Retina (tissue), 1 donor: ENCODE data around the gene UFSP2.

Experiments
- DNase-seq: peaks from one replicate; pipeline ENCODE4 v3.0.0-alpha.2; 2016

The UFSP2 gene

DNA sequence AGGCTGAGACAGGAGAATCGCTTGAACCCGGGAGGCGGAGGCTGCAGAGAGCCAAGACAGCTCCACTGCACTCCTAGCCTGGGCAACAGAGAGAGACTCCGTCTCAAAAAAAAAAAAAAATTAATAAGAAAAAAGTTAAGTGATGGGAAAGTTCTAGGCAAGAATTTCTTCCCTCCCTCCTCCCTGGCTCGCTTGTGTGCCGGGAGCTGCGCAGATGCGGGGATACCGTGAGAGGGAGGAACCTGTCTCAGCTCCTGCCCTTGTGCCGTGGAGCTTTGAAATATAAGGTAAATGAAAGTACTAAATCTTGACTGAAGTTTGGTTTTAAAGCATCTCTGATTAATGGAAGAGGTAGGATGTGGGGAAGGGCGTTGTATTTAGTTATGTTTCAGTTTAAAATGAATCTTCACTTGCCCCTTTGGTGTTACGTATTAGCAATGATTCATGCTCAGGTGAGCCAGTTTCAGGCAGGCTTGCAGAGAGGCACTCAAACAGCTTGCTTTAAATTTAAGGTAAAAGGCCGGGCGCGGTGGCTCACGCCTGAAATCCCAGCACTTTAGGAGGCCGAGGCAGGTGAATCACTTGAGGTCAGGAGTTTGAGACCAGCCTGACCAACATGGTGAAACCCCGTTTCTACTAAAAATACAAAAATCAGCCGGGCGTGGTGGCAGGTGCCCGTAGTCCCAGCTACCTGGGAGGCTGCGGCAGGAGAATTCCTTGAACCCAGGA lies 1.4 kb upstream of the UFSP2 start:
- DNase-seq, result no peak

DNA sequence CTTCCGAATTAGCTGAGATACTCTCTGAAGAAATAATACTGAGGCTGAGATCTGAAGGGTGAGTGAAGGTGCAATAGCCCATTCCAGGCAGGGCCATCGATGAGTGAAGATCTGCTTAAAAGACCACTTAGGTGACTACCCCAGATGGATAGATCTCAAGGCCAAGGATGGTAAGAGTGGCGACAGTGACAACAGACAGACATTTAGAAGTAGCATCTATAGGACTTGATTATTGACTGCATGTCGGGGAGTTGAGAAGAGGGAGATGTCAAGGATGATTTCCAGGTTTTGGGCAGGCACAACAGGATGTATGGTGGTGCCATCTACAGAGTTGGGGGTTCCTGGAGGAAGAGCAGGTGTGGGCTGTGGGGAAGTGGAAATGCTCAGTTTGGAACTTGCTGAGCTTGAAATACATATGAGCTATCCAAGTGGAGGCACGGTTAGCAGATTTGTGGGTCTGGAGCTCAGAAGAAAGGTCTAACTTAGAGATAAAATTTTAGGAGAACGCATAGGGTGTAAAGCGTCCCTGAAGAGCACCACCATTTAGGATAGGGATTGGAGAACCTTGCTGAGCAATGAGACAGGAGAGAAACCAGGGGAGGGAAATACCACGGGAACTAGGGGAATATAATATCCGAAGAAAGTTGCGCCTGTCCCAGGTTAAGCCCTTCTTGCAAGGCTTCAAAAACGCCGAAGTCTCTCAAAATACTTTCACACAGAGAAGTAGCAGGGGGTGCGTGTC lies 688 bp downstream of the UFSP2 start:
- DNase-seq, result no peak

DNA sequence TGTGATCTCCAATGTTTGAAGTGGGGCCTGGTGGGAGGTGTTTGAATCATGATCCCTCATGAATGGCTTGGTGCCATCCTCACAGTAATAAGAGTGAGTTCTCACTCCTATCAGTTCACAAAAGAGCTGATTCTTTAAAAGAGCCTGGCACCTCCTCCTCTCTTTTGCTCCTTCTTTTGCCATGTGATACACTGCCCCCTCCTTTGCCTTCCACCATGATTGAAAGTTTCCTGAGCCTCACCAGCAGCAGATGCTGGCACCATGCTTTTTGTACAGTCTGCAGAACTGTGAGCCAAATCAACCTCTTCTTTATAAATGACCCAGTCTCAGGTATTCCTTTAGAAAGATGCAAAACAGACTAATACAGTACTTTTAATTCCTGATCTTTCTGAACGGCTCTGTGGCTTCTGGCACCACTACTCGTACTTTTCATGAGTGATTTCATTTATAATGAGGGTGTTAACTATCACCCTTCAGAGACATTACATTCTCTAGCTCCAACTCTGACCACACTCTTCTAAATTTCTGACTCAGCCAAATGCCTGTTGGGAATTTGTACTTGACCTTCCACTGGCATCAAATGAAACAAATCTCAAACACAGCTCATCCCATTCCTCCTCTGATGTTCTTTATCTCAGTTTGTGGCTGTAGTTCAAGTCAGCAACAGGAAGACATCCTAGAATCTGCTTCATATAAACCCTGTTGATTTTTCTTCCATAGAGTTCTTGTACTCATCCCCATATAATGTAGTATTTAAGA lies 4.2 kb downstream of the UFSP2 start:
- no peak for DNase-seq

DNA sequence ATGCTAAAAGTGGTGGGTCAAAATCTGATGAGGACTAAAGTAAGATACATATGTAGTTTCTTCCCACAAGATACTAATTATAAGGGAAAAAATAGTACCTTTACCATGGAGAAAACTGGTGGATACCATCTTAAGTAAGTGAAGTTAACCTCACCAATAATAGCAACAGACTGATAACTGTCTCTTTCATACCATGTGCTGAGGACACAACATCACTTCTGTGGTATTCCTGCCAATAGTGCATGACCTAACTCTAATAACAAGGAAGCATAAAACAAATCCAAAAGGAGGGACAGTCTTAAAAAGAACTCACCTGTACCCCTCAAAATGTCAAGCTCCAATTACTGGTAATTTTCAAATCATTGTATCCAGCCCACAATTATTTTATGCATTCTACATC lies 8.8 kb downstream of the UFSP2 start:
- no peak for DNase-seq

DNA sequence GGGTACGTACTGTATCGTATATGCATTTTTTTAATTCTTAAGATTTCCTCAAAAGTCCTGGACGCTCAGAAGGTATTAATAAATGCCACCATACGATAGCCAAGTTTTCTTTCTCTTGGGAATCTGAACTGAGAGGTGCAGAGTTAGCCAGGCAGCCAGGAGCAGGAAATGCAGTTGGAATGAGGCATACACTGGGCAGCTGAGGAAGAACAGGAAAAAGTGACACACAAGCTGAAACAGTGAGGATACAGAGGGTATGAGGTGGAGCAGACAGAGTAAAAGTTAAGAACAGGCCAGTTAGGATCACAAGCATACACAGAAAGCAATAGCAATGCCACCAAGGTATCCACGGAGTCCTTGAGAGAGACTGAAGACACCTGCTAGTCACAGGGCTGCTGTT lies 13.4 kb downstream of the UFSP2 start:
- no peak for DNase-seq

DNA sequence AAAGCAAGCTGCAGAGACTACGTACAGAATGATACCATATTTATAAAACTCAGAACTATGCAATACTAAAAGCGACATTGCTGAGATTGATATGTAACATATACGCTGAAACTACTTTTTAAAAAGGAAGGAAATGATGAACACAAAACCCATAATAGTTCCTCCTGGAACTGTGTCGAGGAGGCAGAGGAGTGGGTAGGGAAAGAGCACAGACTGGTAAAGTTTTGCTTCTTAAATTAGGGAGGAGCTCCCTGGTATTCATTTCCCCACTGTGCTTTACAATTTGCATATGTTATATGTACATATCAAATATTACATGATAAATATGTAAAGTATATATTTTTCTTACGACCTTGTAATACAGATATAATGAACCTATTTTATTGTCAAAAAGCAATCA lies 13.9 kb downstream of the UFSP2 start:
- no peak for DNase-seq

DNA sequence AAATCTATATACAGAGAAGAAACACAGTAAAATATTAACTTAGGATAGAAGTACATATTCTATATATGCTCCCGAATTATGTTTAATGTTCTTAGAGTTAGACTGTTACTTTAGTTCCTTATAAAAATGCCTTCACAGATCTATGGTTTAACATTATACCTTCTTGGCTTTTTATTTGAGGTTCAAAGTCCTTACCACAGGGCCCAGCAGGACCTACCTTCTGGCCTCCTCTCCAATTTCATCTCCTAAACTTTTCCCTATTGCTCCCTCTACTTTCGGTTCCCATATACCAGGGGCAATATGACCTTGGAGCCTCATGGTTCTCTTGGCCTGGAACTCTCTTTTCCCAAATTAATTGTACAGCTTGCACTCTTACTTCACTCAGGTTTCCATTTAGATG lies 17.3 kb downstream of the UFSP2 start:
- no peak for DNase-seq

DNA sequence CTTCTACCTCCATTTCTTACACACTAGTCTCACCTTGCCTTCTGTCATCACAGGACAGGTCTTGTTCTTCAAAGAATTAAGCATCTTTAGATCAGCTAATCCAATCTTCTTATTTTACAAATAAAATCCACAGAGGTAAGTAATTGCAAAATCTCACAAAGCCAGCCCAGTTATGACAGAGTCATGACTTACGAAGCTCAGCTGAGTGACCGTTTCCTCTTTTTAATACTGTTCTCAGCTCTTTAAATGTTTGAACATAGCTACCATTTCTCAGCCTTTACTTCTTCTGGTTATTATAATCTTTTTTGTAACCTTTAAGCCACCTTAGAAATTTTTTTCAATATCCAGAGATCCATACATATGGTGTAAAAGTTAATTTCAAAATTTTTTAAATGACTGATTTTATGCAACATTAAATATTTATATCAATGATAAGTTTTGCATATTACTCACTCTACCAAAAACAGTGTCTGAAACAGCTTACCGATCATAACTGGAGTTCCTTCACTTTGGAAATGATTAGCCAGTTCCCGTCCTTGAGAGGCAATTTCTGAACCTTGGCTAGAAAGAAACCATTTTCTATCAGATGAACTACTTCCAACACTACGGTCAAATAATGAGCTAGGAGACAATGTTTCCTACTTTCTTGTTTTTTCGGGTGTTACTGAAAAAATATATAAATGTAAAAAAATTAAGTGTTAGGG lies 20.3 kb downstream of the UFSP2 start:
- no peak for DNase-seq

DNA sequence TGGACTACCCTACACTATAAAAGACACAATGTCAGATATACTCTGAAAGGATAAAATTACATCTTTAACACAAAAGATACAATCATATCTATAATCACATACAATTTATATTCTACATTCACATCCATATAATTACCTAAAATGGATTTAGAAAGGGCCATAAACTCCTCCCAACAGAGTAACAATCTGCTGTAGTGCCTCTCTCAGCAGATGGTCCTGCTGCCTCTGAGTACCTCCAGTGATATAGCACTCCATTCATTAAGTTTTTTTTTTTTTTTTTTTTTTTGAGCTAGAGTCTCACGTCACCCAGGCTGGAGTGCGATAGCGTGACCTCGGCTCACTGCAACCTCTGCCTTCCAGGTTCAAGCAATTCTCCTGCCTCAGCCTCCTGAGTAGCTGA lies 21.7 kb downstream of the UFSP2 start:
- no peak for DNase-seq

DNA sequence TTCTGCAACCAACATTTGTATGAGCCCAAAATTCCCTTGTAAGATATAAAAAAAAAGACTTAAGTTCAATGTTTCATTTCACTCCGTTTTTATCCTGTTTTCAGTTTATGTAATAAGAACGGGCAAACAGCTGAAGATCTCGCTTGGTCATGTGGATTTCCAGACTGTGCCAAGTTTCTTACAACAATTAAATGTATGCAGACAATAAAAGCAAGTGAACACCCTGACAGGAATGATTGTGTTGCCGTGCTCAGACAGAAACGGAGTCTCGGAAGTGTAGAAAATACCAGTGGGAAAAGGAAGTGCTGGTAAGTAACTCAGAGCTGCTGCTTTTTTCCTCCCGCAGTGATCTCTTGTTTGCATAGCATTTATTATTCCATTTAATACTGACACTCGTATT lies 26.3 kb downstream of the UFSP2 start:
- no peak for DNase-seq

DNA sequence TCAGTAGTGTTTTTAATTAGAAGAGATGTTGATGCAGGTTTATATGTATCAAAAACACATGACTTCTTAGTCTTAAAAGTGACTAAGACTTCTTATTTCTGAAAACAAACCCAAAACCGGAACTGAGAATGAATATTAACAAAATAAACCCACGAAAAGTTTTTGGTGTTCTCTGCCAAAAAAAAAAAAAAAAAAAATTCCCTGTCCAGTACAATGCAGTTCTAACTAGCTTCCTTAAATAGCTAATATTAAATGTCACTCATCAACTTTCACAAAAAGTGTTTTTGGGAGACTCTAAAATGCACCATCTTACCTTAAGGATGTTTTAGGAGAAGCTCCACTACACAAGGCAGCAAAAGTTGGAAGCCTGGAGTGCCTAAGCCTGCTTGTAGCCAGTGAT lies 27.1 kb downstream of the UFSP2 start:
- DNase-seq, result no peak

DNA sequence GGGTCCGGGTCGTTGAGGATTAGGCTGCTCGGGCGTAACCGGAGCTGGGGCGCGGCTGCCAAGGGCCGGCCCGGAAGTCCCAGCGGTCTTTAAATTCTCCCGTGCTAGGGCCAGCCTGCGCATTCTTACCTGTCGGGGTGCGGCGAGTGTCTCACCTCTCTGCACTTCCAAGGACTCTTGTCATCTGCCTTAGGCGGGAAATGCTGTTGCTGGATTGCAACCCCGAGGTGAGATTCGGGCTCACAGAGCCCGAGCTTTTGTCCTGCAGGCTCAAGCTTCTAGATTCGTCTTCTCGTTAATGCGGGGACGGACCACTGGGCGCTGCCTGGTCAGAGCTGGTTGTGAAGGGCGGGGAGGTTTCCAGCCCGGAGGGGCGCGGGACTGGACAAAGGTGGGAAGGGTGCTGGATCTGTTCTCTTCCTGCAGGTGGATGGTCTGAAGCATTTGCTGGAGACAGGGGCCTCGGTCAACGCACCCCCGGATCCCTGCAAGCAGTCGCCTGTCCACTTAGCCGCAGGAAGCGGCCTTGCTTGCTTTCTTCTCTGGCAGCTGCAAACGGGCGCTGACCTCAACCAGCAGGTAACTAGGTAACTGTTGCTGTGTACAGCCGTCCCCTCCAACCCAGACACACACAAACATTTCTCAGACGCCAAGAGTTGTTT lies 28.9 kb downstream of the UFSP2 start, which contains the start of gene ANKRD37:
TSS of gene ANKRD37 (plus strand) at position 118 of the 662 bp plus-strand sequence. CDS start at position 201, 83 bp downstream.
- no peak for DNase-seq

DNA sequence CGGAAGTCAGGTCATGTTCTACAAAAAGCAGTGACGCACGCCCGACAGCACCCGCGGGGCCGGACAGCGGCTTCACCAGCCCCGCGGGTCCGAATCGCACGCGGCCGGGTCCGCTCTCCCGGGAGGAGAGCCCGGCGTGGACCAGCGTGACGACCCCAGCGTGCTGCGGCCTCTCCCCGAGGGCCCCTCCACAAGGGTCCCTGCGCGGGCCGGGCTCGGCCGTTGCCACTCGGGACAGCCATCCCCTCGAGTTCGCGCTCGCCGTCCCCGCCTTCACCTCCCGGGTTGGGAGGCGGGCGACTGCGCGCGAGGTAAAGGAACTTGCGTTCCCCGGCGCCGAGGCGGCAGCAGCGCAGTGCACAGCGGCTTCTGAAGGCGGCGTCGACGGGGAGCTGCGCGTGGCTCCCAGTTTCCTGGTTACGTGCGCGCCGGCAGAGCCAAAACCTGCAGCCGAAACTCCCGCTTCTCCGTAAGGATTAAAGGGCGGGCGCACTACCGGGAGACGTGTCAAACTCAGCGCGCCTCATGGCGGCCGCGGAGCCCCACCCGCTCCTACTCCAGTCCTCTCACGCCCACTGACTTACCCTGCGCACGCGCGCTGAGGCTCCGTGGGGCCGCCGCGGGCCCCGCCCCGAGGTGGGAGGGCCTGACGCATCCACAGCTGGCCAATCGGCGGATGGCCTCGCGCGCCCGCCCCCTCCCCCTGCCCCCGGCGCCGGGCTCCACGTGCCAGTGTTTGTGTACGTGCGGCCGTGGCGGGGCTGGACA lies 29.6 kb downstream of the UFSP2 start:
- DNase-seq, result peak; percentile 97

DNA sequence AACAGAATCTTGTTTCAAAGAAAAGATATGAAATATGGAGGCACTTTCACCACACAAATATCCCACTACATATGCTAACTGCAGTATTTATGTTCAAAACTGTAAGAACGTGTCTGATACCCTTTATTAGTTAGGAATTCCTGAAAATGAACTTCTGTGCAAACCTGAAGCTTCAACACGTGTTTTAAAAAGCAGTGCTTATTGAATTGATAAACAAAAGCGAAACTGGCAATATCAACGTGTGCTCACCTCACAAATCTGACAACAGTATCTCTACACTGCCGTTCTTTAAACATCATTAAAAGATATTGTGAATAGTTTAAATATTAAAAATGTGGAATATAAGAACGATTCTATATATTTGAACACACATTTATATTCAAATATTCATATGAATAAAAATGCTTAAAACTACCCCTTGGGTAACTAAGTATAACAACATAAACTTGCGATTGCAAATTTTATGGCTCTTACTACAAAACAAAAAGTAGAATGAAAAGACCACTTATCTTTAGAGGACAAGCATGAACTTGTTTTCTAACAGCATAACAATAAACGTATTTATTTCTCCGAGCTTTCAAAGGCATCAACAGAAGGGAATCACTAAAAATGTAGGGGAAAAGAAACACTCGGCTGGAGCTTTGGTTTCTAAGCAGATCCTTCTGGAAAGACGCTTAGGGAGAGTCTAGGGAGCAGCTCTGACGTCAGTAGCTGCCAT lies 30.4 kb downstream of the UFSP2 start, which contains the start of gene LRP2BP:
TSS of gene LRP2BP (minus strand) at position 687 of the 718 bp plus-strand sequence. CDS start 17,738 bp downstream, outside the sequence.
- DNase-seq, result no peak

DNA sequence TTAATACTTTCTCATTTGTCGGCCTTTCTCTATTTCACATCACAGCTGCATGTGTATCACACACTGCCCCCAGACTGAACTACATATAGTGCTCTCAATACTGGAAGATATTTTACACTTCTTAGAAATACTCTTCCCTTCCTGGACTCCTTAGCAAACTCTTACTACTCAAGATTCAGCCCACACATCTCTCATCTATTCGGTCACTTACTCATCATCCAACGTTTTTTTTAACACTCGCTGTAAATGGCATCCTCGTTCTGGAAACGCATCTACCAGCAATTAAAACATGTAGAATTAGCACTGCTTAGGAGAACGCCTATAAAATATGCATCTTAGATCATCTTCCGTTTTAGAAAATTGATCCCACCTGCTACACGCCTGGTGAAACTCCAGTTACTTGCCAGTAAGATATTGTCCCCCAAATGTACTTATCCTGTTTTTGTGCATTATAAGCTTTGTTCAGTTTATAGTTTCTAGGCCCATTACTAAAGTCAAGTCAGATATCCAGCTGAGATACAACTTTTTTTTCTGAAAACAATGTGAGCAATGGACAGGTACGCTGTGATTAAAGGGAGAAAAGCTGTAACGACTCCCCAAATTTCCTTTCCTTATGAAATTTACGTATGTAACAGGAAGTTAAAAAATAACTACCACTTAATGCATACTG lies 31.1 kb downstream of the UFSP2 start:
- DNase-seq, result no peak

DNA sequence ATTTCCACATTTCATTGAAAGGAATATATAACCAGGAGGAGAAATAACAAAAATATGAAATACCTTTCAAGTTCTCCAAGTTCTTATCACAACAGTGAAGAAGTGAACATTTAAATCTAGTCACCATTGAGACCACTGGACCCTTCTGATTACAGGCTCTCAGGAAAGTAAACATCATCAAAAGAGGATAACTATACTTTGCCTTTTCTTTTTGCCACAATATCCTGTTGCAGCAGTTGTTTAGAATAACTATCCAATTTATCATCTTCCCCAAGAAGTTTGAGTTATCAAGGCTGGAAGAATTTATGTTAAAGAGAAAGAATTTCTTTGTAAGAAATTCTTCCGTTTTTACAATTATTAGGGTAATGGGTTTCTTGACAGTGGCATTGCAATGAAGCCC lies 33.6 kb downstream of the UFSP2 start:
- no peak for DNase-seq

DNA sequence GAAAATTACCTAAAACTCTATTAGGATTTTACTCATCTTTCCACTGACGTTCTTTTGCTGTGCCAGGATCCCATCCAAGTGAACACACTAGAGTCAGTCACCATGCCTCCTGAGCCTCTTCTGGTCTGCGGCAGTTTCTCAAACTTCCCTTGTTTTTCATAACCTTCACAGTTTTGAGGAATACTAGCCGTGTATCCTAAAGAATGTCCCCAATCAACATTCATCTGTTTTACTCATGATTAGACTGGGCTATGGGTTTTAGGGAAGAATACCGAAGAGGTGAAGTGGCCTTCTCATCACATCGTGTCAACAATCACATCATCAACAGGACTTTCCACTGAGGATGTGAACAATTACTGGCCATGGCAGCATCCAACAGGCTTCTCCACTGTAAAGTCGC lies 34.8 kb downstream of the UFSP2 start:
- no peak for DNase-seq

DNA sequence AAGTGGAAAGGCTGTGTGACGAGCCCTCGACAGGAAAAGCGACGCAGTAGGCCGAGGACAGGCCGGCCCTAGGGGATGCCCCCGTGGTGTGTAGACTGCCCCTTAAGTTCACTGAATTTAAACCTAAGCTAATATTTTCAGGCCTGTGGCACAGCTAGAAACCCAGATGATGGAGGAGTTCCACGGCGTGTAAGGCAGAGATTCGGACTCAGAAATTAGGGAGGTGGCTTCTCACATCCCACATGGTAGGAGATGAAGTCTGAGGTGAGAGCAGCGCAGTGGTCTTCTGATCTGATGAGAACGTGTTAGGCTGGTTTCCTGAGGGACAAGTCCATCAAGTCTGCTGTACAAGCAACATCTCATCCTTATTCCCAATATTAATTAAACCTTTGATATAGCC lies 37.8 kb downstream of the UFSP2 start:
- DNase-seq, result no peak

DNA sequence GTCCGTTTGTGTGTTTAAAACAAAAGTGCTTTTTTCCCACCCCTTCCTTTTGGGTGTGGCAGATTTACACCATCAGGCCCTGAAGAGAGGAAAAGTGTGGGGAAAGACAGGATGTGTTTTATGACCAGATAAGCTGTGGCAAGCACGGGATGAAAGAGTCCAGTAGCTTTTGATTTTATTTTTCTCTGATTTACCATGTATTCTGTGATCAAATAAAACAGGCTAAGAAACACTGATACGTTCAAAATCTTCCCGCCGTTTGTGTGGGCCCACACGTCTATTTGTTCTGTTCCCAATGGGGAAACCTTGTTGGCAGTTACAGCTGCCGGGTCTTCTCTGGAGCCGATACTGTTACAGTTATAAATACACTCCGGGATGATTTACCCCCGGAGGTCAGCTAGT lies 40.8 kb downstream of the UFSP2 start:
- DNase-seq, result no peak

DNA sequence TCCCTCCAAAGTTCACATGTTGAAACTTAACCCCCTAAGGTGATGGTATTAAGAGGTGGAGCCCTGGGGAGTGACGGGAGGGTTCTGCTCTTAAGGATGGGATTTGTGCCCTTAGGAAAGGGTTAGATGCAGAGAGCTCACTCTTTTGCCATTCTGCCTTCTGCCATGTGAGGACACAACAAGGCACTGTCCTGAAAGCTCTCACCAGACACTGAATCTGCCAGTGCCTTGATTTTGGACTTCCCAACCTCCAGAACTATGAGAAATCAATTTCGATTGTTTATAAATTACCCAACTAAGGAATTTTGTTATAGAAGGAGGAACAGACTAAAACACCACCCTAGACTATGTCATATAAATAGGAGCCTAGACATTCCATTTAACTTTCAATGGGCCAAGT lies 41.7 kb downstream of the UFSP2 start:
- no peak for DNase-seq
